Fibroblast of the aortic adventitia (primary cell): ENCODE measurements around the gene PSME3IP1. TPM values are rescaled to one million over a fixed set of nuclear protein-coding genes. Genes with fewer than 3 reads are reported as not detected.

Source experiments
- DNase-seq: peaks from one replicate; pipeline ENCODE4 v3.0.0-alpha.2; 2010; ENCODE audit warnings: low read depth
- H3K4me3 ChIP-seq: 2 replicates; pipeline ENCODE4 v1.5.1; 2011; ENCODE audit warnings: low read depth, mild to moderate bottlenecking, control low read depth, low read length, moderate library complexity
- CTCF ChIP-seq: IDR thresholded peaks from 2 replicates; pipeline ENCODE4 v1.5.1; 2011; ENCODE audit warnings: mild to moderate bottlenecking, low read length, control low read depth, inconsistent platforms; ENCODE audit not compliant: insufficient read depth
- total RNA-seq: library from RNA; depleted of rRNA; stranded (reverse); fragments of >200 nt; gene quantifications from 2 replicates; pipeline ENCODE4 v1.2.3, GENCODE V29; 2012; ENCODE audit warnings: low replicate concordance

The PSME3IP1 gene
- total RNA-seq, 1 donor = 71.5 TPM

- H3K4me3 ChIP-seq = no peak overlapping the region
- no peak for DNase-seq
- no peak for TF ChIP-seq CTCF
Observed at GRCh38 chr16:57125969-57126368, 59.9 kb downstream of the PSME3IP1 start.

- TF ChIP-seq CTCF = no peak
- DNase-seq = no peak
- H3K4me3 ChIP-seq = no peak overlapping the region
Observed at GRCh38 chr16:57125376-57125775, 60.5 kb downstream of the PSME3IP1 start.

- TF ChIP-seq CTCF = no peak
Observed at GRCh38 chr16:57123974-57124674, 61.7 kb downstream of the PSME3IP1 start.

GRCh38 chr16:57123216-57123973 is 62.4 kb downstream of the PSME3IP1 start:
- no peak for TF ChIP-seq CTCF
- no peak for DNase-seq
- no peak overlapping the region for H3K4me3 ChIP-seq

More at GRCh38 chr16:57123974-57124674, 61.7 kb downstream of the PSME3IP1 start:
- no peak overlapping the region for H3K4me3 ChIP-seq
- DNase-seq = no peak

GRCh38 chr16:57118461-57119084 is 67.3 kb downstream of the PSME3IP1 start:
- TF ChIP-seq CTCF = no peak
- no peak for DNase-seq
- no peak overlapping the region for H3K4me3 ChIP-seq

- H3K4me3 ChIP-seq = no peak overlapping the region
- no peak for DNase-seq
- TF ChIP-seq CTCF = no peak
Observed at GRCh38 chr16:57115514-57116182, 70.2 kb downstream of the PSME3IP1 start.
